SKM-1 (cell line): ENCODE results near the gene MGST2.
A peak's percentile ranks its signal among the peaks of the same experiment; 100 is the strongest.
"Not testable (repeated sequence)": the region's sequence is repeated elsewhere in the genome, so short reads cannot be mapped to it uniquely, and the experiment has no call there.

Source experiments
- DNase-seq: peaks from one replicate; lab custom pipeline; 2025; ENCODE audit not compliant: unreplicated experiment; lab: John Stamatoyannopoulos, UW

The MGST2 gene

DNA sequence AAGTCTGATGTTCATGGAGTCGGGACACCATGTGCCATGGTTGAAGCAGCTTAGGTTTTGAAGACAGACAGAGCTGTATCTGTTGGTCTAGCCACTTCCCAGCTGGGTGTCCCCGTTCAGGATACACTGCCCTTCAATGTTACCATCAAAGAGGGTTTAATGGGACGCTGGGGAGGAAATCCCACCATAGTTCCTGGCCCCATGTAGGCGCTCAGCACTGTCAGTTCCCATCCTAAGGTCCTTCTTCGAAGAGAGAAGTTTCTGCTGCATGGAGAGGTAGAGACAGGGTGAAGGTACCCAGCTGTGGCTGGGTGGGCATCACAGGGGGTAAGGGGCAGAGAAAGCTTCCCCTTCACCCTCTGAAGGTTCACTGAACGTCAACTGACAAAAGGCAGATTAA lies 3.7 kb downstream of the MGST2 start:
- no peak for DNase-seq

DNA sequence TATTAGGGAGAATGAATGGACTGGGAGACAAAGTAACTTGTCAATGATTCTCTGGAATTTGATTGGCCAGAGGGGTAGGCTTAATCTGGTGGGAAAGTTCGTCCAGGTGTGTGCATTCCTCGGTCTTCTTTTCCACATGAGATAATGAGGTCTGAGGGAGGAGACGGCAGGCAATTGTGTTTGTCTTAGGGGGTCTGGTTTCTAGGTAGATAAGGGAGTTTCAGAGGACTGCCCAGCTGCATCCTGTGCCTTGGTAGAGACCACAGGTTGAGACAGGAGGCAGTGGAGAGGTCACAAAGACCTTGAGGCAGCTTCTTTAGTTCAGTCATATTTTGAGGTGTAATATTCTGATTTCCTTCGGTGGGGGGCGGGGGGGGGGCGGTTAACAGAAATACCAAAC lies 4.3 kb downstream of the MGST2 start:
- no peak for DNase-seq

GRCh38 chr4:139670775-139671174 lies 5.2 kb downstream of the MGST2 start:
- no peak for DNase-seq

GRCh38 chr4:139672215-139672614 lies 6.6 kb downstream of the MGST2 start:
- DNase-seq, result no peak

- no peak for DNase-seq
Observed at GRCh38 chr4:139672732-139673131, 7.1 kb downstream of the MGST2 start.

DNA sequence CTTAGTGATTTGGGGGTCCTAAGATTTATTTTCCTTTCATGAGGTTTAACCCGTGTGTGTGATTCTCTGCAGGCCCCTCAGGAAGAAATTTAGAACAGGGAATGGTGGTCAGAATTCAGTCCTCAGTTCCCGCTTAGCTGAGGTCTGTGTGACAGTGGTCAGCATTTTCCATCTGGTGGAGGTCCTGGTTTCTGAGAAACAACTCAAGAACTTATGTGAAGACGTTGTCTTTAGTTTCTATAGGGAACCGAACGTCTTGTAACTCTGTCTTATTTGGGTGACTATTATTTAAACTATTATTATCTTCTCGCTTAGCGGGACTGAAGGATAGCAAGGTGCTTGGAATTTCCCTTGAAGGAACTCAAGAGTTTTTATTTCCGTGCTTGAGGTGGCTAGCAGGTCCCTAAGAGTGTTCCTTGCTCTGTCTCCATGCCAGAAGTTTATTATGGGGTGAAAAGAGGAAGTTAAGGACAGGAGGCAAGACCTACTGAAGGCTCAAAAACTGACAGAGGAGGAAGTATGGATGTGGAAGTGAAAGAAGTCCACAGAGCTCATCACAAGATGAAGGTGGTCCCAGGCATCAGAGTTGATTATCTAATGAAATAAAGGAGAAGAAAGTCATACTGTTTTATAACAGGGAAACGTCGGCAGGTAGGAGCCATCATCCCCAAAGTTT lies 9.4 kb downstream of the MGST2 start:
- peak; percentile 96 for DNase-seq

DNA sequence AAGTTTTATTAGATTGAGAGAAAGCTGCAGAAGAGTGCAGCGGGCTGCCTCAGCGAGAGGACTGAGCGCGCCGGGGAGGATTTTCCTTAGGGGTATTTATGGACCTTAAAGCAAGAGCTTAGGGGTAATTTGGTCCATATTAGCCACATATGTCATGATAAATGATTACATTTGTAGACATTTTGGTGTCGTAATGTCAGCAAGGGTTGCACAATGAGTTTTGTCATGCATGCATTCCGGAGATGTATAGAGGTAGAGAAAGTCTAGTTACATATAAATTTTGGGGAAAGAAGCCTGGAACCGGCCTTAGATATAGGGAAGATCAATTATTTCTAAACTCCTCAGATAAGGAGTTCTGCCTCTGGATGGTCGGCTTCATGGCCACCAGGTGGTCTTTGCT lies 10.0 kb downstream of the MGST2 start:
- DNase-seq, result peak; percentile 67

GRCh38 chr4:139676365-139676764 lies 10.7 kb downstream of the MGST2 start:
- DNase-seq, result no peak

- no peak for DNase-seq
Observed at GRCh38 chr4:139676913-139677585, 11.4 kb downstream of the MGST2 start.

DNA sequence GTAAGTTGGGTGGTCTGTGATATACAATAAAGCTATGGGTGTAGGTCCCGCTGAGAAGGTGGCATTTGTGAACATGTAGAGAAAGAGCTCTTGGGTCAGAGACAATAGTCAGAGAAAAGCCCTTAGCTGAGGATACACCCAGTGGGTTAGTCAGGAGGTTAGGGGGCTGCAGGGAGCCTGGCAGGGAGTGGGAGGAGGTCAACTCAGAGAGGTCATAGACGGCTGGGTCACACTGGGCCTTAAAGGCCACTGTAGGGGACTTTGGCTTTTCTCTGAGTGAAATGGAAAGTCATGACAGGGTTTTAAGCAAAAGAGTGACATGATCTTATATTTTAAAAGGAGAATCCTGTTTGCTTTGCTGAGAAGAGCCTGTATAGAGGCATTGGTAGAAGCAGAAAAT lies 16.7 kb downstream of the MGST2 start:
- DNase-seq, result no peak

DNA sequence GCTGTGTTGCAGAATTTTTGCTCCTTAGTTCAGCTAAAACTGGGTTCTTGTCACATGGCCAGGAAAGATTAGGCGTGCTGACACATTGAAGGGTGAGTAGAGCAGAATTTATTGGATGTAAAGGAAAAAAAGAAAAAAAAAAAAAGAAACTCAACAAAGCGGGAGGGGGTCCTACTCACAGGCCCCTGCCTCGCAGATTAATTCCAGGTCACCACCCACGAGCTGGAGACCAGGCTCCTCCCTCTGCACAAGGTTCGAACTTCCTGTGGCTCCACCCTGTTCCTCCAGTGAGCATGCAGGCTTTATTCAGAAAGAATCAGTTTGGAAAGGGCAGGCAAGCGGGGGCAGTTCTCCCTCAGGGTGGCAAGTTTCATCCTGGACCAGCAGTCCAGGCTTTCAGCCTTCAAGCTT lies 17.1 kb downstream of the MGST2 start:
- no peak for DNase-seq

- no peak for DNase-seq
Observed at GRCh38 chr4:139684351-139684750, 18.7 kb downstream of the MGST2 start.

GRCh38 chr4:139685180-139685579 lies 19.6 kb downstream of the MGST2 start:
- DNase-seq, result no peak

DNA sequence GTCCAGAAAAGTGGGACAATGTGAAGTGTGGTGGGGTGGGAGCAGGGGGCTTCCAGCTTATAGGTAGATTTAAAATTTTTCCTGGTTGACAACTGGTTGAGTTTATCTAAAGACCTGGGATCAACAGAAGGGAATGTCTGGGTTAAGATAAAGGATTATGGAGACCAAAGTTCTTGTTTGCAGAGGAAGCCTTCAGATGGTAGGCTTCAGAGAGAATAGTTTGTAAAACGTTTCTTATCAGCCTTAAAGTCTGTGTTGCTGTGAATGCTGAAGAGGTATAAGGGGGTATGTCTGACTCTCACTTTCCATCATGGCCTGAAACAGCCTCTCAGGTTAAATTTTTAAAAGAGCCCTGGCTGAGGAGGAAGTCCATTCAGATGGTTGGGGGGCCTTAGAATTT lies 20.5 kb downstream of the MGST2 start:
- no peak for DNase-seq

DNA sequence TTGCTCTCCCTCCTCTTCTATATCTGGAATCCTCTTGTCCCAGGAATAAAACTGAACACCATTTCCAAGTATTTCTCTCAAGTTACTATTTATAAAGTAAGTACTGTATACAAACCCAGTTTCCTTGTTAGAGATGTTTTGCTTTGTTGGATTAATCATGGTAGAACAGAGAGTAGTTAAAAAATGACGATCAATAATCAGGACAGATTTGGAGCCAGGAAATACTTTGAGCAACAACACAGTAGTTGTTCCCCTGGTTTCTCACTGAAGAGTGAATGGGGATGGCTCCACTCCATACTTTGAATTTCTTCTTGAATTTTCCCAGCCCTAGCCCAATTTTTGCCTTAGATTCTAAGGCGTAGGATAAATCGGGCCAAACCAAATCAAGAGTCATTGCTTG lies 21.4 kb downstream of the MGST2 start:
- DNase-seq, result no peak

GRCh38 chr4:139689093-139689722 lies 23.6 kb downstream of the MGST2 start:
- no peak for DNase-seq

DNA sequence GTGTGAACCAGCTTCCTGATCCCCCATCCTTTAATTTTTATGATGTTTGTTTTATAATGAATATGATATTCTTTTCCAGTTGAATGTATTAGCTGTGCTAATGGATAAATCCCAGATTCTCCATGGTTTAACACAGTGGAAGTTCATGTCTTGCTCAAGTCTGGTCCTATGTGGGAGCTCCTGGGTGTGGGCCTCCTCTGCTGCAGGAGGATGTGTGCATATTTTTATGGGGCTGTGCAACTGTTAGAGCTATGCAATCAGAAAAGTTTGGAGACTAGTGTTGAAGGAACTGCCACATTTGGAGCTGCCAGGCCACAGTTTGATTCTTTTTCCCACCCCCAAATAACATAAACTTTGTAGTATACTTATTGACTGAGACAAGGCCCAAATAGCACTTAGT lies 24.8 kb downstream of the MGST2 start:
- no peak for DNase-seq

GRCh38 chr4:139692309-139693012 lies 26.8 kb downstream of the MGST2 start:
- peak; percentile 18 for DNase-seq

GRCh38 chr4:139694522-139695107 lies 29.0 kb downstream of the MGST2 start:
- DNase-seq, result no peak

DNA sequence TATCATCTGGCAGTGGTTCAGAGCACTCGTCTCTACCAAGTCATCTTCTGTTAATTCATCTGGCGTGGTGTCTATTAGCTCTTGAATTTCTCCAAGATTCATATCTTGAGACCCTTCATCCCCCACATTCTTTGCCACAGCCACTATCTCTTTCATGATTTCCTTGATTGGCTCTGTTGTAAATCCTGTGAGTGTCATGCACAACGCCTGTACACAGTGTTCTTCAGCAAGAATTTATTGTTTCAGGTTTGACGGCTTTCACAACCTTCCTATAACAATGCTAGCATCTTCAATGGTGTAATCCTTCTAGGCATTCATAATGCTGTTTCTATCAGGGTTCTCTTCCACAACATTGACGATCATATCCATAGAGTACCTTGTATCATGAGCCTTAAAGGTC lies 30.9 kb downstream of the MGST2 start:
- no peak for DNase-seq

- DNase-seq, result not testable (repeated sequence)
Observed at GRCh38 chr4:139698167-139698925, 32.7 kb downstream of the MGST2 start.
